Heart left ventricle (tissue), 16 donors: Measurements from ENCODE around the gene GGA2. TPM values are rescaled to one million over a fixed set of nuclear protein-coding genes. Genes with fewer than 3 reads are reported as not detected.
A peak's percentile ranks its signal among the peaks of the same experiment; 100 is the strongest.

Experiments used
- ATAC-seq, 4 donors: fragments of 200-7000 bp; cut with Tn5 transposase; one replicate each; pipeline ENCODE4 v1.9.1; 2020 to 2022; ENCODE audit warnings: moderate library complexity in 4 of 4, mild to moderate bottlenecking in 3 of 4, moderate number of reproducible peaks in 1 of 4
- DNase-seq, 5 donors: peaks; one replicate each; pipeline ENCODE4 v3.0.0-alpha.2; 2020
- H3K27ac ChIP-seq, 12 donors: fragments of 200-600 bp; sonication (generic) in 4 of 12; one replicate each; pipeline versions ENCODE4 v1.5.0 to v1.8.0; 2016 to 2022; ENCODE audit warnings: mild to moderate bottlenecking in 2 of 12
- H3K27me3 ChIP-seq, 9 donors: fragments of 200-600 bp; sonication (generic) in 2 of 9; one replicate each; pipeline versions ENCODE4 v1.5.1 to v1.8.0; 2016 to 2022; ENCODE audit warnings: mild to moderate bottlenecking in 3 of 9
- H3K36me3 ChIP-seq, 9 donors: fragments of 200-600 bp; sonication (generic) in 2 of 9; one replicate each; pipeline versions ENCODE4 v1.5.0 to v1.8.0; 2018 to 2022; ENCODE audit warnings: mild to moderate bottlenecking in 2 of 9
- H3K4me1 ChIP-seq, 12 donors: fragments of 200-600 bp; sonication (generic) in 4 of 12; one replicate each; pipeline versions ENCODE4 v1.5.0 to v1.8.0; 2016 to 2022; ENCODE audit warnings: mild to moderate bottlenecking in 3 of 12
- H3K4me3 ChIP-seq, 12 donors: fragments of 200-600 bp; sonication (generic) in 4 of 12; one replicate each; pipeline versions ENCODE4 v1.5.0 to v1.8.0; 2017 to 2022; ENCODE audit warnings: mild to moderate bottlenecking in 9 of 12, moderate library complexity in 4 of 12
- H3K9me3 ChIP-seq, 12 donors: fragments of 200-600 bp; sonication (generic) in 4 of 12; one replicate each; pipeline versions ENCODE4 v1.5.0 to v1.8.0; 2016 to 2022; ENCODE audit warnings: mild to moderate bottlenecking in 1 of 12
- CTCF ChIP-seq, 12 donors: fragments of 200-600 bp; sonication (generic) in 4 of 12; IDR thresholded peaks; one replicate each; pipeline versions ENCODE4 v1.5.0 to v1.8.0; 2018 to 2022; ENCODE audit warnings: antibody characterized with exemption in 12 of 12, mild to moderate bottlenecking in 5 of 12
- POLR2A ChIP-seq, 2 donors: fragments of 450-650 bp; IDR thresholded peaks; one replicate each; pipeline ENCODE4 v1.6.1; 2017; ENCODE audit warnings: antibody characterized with exemption in 2 of 2, mild to moderate bottlenecking in 2 of 2, moderate library complexity in 2 of 2
- WGBS, 4 donors: extraction: QIAGEN DNeasy Blood & Tissue Kit in 2 of 4; methylation state at CpG; one replicate each; pipeline versions ENCODE4 v1.1.5 to v1.1.7; 2013 to 2018; 5-methylcytosine and 5-hydroxymethylcytosine counted together
- intact Hi-C, 10 donors: fragments of 100-400 bp; cut with DNase I; formaldehyde crosslinking; loops; one replicate each; pipeline versions ENCODE4 v1.11.1 to v1.14.2; 2022
- polyA plus RNA-seq, 2 donors: library from polyadenylated mRNA; stranded (reverse); fragments of 200-250 nt; gene quantifications; one replicate each; pipeline ENCODE4 v1.2.3, GENCODE V29; 2013
- total RNA-seq, 9 donors: library from RNA; depleted of rRNA in 2 of 9; stranded (reverse); fragments of >200 nt in 2 of 9; fragmentation: NEBNext Ultra II Directional in 3 of 9; extraction: Animal tissue kit (Norgen Biotek cat#: 25700) in 3 of 9; gene quantifications; one replicate each; pipeline versions ENCODE4 v1.1.0 to v1.2.4, GENCODE V29; 2016 to 2023
- donor health status: ischemic (EF 13 %, LVEDD 7.1; RV severe dilation, severe dysfunction).
- donor health status: healthy with polysubstance abuse.
- donor health status: DM: no; HTN: yes; CAD: no.
- donor health status: DM: no; HTN: no; CAD: no.
- donor health status: ischemic (EF 25% LVEDD 6.9; RV normal size, moderate dysfunction).
- donor health status: ischemic (EF 25% LVEDD 5.7; RV mildly dilated, moderate dysfunction).
- donor health status: healthy.
- donor health status: DM: yes; HTN: yes; CAD: no.
- donor health status: ischemic (EF 35%, LVEDD 5.7; RV mildly dilated, moderate dysfunction).
- donor health status: nonischemic (EF 11% LVEDD 7.7; RV severe dilation, severe dysfunction).
- donor health status: DM: yes; HTN: yes; CAD: no.
- donor health status: PGD.
- donor health status: ischemic (EF 29% LVEDD 5.4; RV normal size, mild dysfunction).
- donor health status: nonischemic (EF 23%, LVEDD 6.1; RV moderate dilation, normal function).

Gene GGA2
- total and polyA plus RNA-seq, 11 donors = 17.9 to 73.8 (median 46.6) TPM

- ATAC-seq (no peak), DNase-seq (no peak)
- WGBS, 4 donors = 94 to 98% (median 97%) methylated on average over 5 of the region's 5 CpGs
- intact Hi-C loops = loop anchor here in 1 of 10 donors (10.0 kb wide), 1 partner anchor 64 kb away; the partner anchor contains the start of gene COG7
- H3K9me3 ChIP-seq = no peaks in the 10 kb centered on the region
- H3K36me3 ChIP-seq = peaks cover 0 to 60% (median 30%) of the 10 kb centered on the region in 9 donors
- peak overlapping the region in 1 of 12 donors; percentile 69 for H3K27ac ChIP-seq
- H3K4me3 ChIP-seq = no peak overlapping the region
- TF ChIP-seq POLR2A (IDR thresholded peaks at IDR 0.05) (no peak), CTCF (IDR thresholded peaks at IDR 0.05) (no peak)
- no peaks in the 10 kb centered on the region for H3K27me3 ChIP-seq
- H3K4me1 ChIP-seq = peaks cover 0 to 58% (median 0%) of the 10 kb centered on the region in 12 donors
Observed at GRCh38 chr16:23519282-23519681, 9.0 kb upstream of the GGA2 start.

GRCh38 chr16:23518435-23518891, 8.2 kb upstream of the GGA2 start:
- Histone ChIP-seq H3K4me1 (peaks cover 0 to 52% (median 0%) of the 10 kb centered on the region in 12 donors), H3K36me3 (peaks cover 0 to 52% (median 23%) of the 10 kb centered on the region in 9 donors), H3K27ac (peak overlapping the region in 1 of 12 donors; percentile 69), H3K4me3 (no peak overlapping the region), H3K27me3 (no peaks in the 10 kb centered on the region), H3K9me3 (no peaks in the 10 kb centered on the region)
- TF ChIP-seq CTCF (IDR thresholded peaks at IDR 0.05) (no peak), POLR2A (IDR thresholded peaks at IDR 0.05) (no peak)
- no peak for DNase-seq
- intact Hi-C loops = loop anchor here in 1 of 10 donors (10.0 kb wide), 1 partner anchor 64 kb away; the partner anchor contains the start of gene COG7
- 64 to 81% (median 74%) methylated on average over 3 of the region's 3 CpGs for WGBS, 4 donors
- ATAC-seq = no peak

GRCh38 chr16:23516366-23517137, 6.3 kb upstream of the GGA2 start:
- H3K27me3 ChIP-seq = no peaks in the 10 kb centered on the region
- no peak overlapping the region for H3K27ac ChIP-seq
- no peak overlapping the region for H3K4me3 ChIP-seq
- no peaks in the 10 kb centered on the region for H3K9me3 ChIP-seq
- peaks cover 0 to 33% (median 13%) of the 10 kb centered on the region in 9 donors for H3K36me3 ChIP-seq
- DNase-seq (no peak), ATAC-seq (peak in 1 of 4 donors; percentile 46)
- TF ChIP-seq CTCF (IDR thresholded peaks at IDR 0.05) (no peak), POLR2A (IDR thresholded peaks at IDR 0.05) (no peak)
- 83 to 90% (median 86%) methylated on average over 4 of the region's 4 CpGs for WGBS, 4 donors
- intact Hi-C loops = loop anchor here in 1 of 10 donors (10.0 kb wide), 1 partner anchor 62 kb away; the partner anchor contains the start of gene COG7
- peaks cover 0 to 44% (median 0%) of the 10 kb centered on the region in 12 donors for H3K4me1 ChIP-seq

DNA sequence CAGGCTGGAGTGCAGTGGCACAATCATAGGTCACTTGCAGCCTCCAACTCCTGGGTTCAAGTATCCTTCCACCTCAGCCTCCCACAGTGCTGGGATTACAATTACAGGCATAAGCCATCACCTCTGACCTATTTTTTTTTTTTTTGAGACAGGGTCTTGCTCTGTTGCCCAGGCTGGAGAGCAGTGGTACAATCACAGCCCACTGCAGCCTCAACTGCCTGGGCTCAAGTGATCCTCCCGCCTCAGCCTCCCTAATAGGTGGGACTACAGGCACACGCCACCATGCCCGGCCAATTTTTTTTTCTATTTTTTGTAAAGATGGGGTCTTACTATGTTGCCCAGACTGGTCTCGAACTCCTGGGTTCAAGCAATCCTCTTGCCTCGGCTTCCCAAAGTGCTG, 5.6 kb upstream of the GGA2 start:
- H3K4me3 ChIP-seq = no peak overlapping the region
- ATAC-seq = no peak
- no peak for TF ChIP-seq CTCF (IDR thresholded peaks at IDR 0.05)
- TF ChIP-seq POLR2A (IDR thresholded peaks at IDR 0.05) = no peak
- WGBS, 4 donors = 97 to 99% (median 98%) methylated on average over 5 of the region's 5 CpGs
- H3K4me1 ChIP-seq = peaks cover 0 to 39% (median 0%) of the 10 kb centered on the region in 12 donors
- no peaks in the 10 kb centered on the region for H3K9me3 ChIP-seq
- no peak overlapping the region for H3K27ac ChIP-seq
- H3K36me3 ChIP-seq = peaks cover 0 to 28% (median 9%) of the 10 kb centered on the region in 9 donors
- no peak for DNase-seq
- intact Hi-C loops = loop anchor here in 1 of 10 donors (10.0 kb wide), 1 partner anchor 61 kb away; the partner anchor contains the start of gene COG7
- H3K27me3 ChIP-seq = no peaks in the 10 kb centered on the region
